Suprapubic skin (tissue), 4 donors: ENCODE results near the gene INPP5E. TPM values are rescaled to one million over a fixed set of nuclear protein-coding genes. Genes with fewer than 3 reads are reported as not detected.

Source experiments
- DNase-seq, 2 donors: peaks; one replicate each; pipeline ENCODE4 v3.0.0-alpha.2; 2019; ENCODE audit warnings: low spot score in 2 of 2
- H3K27ac ChIP-seq: fragments of 200-600 bp; sonication (generic); one replicate; pipeline ENCODE4 v1.5.1; 2019
- H3K27me3 ChIP-seq: fragments of 200-600 bp; sonication (generic); one replicate; pipeline ENCODE4 v1.5.1; 2019
- H3K36me3 ChIP-seq: fragments of 200-600 bp; sonication (generic); one replicate; pipeline ENCODE4 v1.5.1; 2019
- H3K4me1 ChIP-seq: fragments of 200-600 bp; sonication (generic); one replicate; pipeline ENCODE4 v1.5.1; 2019
- H3K4me3 ChIP-seq: fragments of 200-600 bp; sonication (generic); one replicate; pipeline ENCODE4 v1.5.1; 2019; ENCODE audit warnings: mild to moderate bottlenecking
- H3K9me3 ChIP-seq: fragments of 200-600 bp; sonication (generic); one replicate; pipeline ENCODE4 v1.5.1; 2019
- EP300 ChIP-seq: sonication (generic); formaldehyde crosslinking; IDR thresholded peaks from one replicate; pipeline ENCODE4 v1.6.1; 2017; ENCODE audit warnings: antibody characterized with exemption
- POLR2A ChIP-seq, 2 donors: fragments of 450-650 bp; IDR thresholded peaks; one replicate each; pipeline ENCODE4 v1.6.1; 2017; ENCODE audit warnings: antibody characterized with exemption in 2 of 2, mild to moderate bottlenecking in 2 of 2, moderate library complexity in 2 of 2
- POLR2AphosphoS5 ChIP-seq, 3 donors: sonication (generic); formaldehyde crosslinking; IDR thresholded peaks; one replicate each; pipeline ENCODE4 v1.6.1; 2017; ENCODE audit warnings: antibody characterized with exemption in 3 of 3
- WGBS: methylation state at CpG from one replicate; pipeline ENCODE4 v1.1.5; 2018; 5-methylcytosine and 5-hydroxymethylcytosine counted together
- total RNA-seq, 4 donors: library from RNA; depleted of rRNA; stranded (reverse); fragments of >200 nt; gene quantifications; one replicate each; pipeline ENCODE4 v1.1.0, GENCODE V29; 2016
- TF ChIP-seq, protein P1 (sequence below), 2 donors: fragments of 200-600 bp in 1 of 2; fragments of 450-650 bp in 1 of 2; sonication (generic) in 1 of 2; IDR thresholded peaks; one replicate each; pipeline ENCODE4 v1.5.1; 2016 to 2019; ENCODE audit warnings: antibody characterized with exemption in 2 of 2, mild to moderate bottlenecking in 1 of 2, moderate library complexity in 1 of 2

The INPP5E gene
- total RNA-seq, 4 donors from 2014 or later: 9.8 to 20.3 (median 12.9) TPM

DNA sequence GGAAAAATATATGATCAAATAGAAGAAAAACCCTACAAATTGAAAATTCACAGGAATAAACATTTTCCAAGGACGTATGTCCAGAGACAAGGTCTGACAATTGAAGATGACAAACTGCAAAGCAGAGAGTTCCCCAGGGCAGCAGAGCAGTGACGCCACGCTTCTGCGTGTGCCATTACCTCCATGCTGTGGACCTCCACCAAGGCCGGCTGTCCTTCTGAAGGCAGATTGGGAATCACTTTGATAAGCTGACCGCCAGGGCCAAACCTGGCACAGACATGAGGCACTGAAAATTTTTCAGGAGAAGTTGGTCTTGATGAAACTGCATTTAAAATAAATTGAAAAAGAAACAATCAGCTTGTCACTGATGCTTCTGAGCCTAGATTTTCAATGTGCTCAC lies 24.6 kb upstream of the INPP5E start:
- 94% methylated on average over 6 of the region's 6 CpGs for WGBS
- Histone ChIP-seq H3K27me3 (no peaks in the 10 kb centered on the region), H3K4me3 (no peak overlapping the region), H3K27ac (no peak overlapping the region), H3K9me3 (no peaks in the 10 kb centered on the region), H3K36me3 (peaks cover 98% of the 10 kb centered on the region), H3K4me1 (no peaks in the 10 kb centered on the region)
- no peak for DNase-seq
- no peak for TF ChIP-seq POLR2A (IDR thresholded peaks at IDR 0.05)
- TF ChIP-seq POLR2AphosphoS5 (IDR thresholded peaks at IDR 0.05): no peak
- TF ChIP-seq EP300: no peak
- TF ChIP-seq, protein P1, sequence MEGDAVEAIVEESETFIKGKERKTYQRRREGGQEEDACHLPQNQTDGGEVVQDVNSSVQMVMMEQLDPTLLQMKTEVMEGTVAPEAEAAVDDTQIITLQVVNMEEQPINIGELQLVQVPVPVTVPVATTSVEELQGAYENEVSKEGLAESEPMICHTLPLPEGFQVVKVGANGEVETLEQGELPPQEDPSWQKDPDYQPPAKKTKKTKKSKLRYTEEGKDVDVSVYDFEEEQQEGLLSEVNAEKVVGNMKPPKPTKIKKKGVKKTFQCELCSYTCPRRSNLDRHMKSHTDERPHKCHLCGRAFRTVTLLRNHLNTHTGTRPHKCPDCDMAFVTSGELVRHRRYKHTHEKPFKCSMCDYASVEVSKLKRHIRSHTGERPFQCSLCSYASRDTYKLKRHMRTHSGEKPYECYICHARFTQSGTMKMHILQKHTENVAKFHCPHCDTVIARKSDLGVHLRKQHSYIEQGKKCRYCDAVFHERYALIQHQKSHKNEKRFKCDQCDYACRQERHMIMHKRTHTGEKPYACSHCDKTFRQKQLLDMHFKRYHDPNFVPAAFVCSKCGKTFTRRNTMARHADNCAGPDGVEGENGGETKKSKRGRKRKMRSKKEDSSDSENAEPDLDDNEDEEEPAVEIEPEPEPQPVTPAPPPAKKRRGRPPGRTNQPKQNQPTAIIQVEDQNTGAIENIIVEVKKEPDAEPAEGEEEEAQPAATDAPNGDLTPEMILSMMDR (IDR thresholded peaks at IDR 0.05): no peak

DNA sequence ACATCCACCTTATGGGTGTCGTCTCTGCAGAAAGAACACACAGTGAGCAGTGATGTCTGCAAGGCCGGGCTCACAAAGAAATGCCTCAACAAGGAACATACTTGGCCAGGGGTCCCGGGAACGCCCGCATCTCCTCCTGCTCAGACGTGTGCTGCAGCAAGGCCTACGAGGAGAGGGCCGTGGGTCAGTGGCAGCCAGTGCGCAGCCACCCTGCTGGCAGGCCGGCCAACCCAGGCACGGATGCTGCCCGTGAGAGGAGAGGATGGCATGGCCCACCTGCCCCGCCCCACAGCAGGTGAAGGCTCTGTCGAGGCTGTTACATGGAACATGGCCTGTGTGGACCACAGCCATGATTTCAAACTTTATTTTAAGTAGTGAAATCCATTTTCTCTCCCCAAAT lies 23.9 kb upstream of the INPP5E start:
- Histone ChIP-seq H3K27me3 (no peaks in the 10 kb centered on the region), H3K27ac (no peak overlapping the region), H3K4me3 (no peak overlapping the region), H3K9me3 (no peaks in the 10 kb centered on the region), H3K36me3 (peaks cover 99% of the 10 kb centered on the region), H3K4me1 (no peaks in the 10 kb centered on the region)
- WGBS: 91% methylated on average over 13 of the region's 14 CpGs
- TF ChIP-seq, protein P1 (IDR thresholded peaks at IDR 0.05): no peak
- no peak for TF ChIP-seq POLR2A (IDR thresholded peaks at IDR 0.05)
- DNase-seq: no peak

DNA sequence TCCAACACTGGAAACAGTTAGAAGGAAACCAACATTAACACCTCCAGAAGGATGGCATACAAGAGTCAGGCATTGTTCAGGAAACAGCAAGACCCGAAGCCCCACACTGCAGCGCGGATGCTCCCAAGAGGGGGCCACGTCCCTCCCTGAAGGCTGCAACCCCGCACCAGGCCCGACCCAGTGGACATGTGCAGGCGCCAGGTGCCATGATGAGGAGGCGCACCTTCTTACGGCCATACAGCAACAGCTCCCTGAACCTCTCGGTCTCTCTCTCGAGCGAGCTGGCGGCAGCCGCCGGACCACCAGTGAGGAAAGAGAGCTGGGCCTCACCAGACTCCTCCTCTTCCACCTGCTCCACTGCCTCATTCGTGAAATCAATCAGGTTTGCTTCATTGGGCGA lies 23.0 kb upstream of the INPP5E start:
- H3K36me3 ChIP-seq: peaks cover 100% of the 10 kb centered on the region
- H3K27ac ChIP-seq: no peak overlapping the region
- H3K4me1 ChIP-seq: no peaks in the 10 kb centered on the region
- TF ChIP-seq, protein P1 (IDR thresholded peaks at IDR 0.05): no peak
- WGBS: 94% methylated on average over 14 of the region's 17 CpGs
- no peak for DNase-seq
- H3K27me3 ChIP-seq: no peaks in the 10 kb centered on the region
- H3K9me3 ChIP-seq: no peaks in the 10 kb centered on the region
- H3K4me3 ChIP-seq: no peak overlapping the region

DNA sequence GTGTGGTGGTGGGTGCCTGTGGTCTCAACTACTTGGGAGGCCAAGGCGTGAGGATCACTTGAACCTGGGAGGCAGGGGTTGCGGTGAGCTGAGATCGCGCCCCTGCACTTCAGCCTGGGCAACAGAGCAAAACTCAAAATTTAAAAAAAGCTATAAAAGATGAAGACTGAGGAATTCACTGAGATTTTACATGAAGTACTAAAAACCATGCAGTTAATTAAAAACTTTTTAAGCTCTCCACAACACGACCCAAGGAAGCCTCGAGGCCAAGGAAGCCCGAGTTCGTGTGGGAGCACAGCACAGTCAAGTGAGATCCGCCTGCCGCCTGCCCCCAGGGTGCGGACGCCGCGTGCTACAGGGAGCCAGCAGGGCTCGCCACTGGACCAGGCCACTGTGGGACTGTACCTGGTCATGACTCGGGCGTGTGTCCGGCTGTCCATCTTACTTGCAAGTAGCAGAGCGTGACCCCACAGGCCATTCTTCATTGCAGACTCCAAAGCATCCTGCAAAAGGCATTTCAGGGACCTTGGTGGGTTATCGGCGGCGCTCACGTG lies 21.2 kb upstream of the INPP5E start:
- Histone ChIP-seq H3K4me1 (no peaks in the 10 kb centered on the region), H3K27ac (no peak overlapping the region), H3K27me3 (no peaks in the 10 kb centered on the region), H3K9me3 (no peaks in the 10 kb centered on the region), H3K4me3 (no peak overlapping the region), H3K36me3 (peaks cover 100% of the 10 kb centered on the region)
- 93% methylated on average over 22 of the region's 23 CpGs for WGBS
- no peak for TF ChIP-seq POLR2AphosphoS5 (IDR thresholded peaks at IDR 0.05)
- no peak for TF ChIP-seq EP300
- TF ChIP-seq, protein P1 (IDR thresholded peaks at IDR 0.05): no peak
- TF ChIP-seq POLR2A (IDR thresholded peaks at IDR 0.05): no peak
- DNase-seq: no peak

DNA sequence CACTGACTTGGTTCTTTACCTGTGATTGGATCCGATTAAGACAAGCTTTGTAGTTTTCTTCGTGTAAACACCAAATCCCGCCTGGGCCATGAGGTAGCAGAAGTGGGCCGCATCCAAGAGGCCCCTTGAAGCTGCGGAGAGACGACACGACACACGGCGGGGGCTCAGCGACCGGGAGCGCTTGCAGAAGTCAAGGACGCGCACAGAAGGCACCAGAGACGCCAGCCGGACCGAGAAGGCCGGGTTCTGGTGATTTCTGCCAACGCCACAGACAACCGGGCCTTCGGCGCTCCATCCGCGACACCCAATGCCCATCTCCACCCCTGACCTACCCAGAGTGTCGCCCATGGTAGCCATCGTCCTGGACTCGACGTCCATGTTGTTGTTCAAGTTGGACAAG lies 19.8 kb upstream of the INPP5E start:
- Histone ChIP-seq H3K27me3 (no peaks in the 10 kb centered on the region), H3K4me1 (no peaks in the 10 kb centered on the region), H3K4me3 (no peak overlapping the region), H3K9me3 (no peaks in the 10 kb centered on the region), H3K36me3 (peaks cover 100% of the 10 kb centered on the region), H3K27ac (no peak overlapping the region)
- DNase-seq: no peak
- WGBS: 94% methylated on average over 28 of the region's 28 CpGs
- TF ChIP-seq, protein P1 (IDR thresholded peaks at IDR 0.05): no peak
- no peak for TF ChIP-seq POLR2AphosphoS5 (IDR thresholded peaks at IDR 0.05)
- no peak for TF ChIP-seq POLR2A (IDR thresholded peaks at IDR 0.05)
- TF ChIP-seq EP300: no peak
